NCI-H2171 (cell line): ENCODE measurements around the gene TMEM50B.
"Not testable (repeated sequence)": the region's sequence is repeated elsewhere in the genome, so short reads cannot be mapped to it uniquely, and the experiment has no call there.

Experiments used
- DNase-seq: peaks from one replicate; lab custom pipeline; 2025; lab: John Stamatoyannopoulos, UW

The TMEM50B gene

DNA sequence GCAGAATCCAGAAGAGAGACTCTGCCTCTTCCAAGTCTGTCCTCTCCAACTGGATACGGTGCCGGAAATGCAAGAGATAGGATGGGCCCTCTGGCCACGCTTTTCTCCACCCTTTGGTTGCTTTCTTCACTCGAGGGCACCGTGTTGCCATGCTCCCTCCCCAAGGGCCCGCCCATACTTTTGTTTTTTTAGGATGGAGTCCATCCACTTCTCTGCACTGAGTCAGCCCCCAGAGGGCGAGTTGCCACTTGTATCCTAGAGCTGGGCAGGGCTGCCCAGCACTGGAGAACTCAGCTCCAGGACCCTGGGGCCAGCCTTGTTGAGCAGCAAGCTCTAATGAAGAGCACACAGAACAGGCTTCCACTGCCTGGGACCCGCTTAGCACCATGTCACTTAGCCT lies 51.1 kb downstream of the TMEM50B start:
- no peak for DNase-seq

DNA sequence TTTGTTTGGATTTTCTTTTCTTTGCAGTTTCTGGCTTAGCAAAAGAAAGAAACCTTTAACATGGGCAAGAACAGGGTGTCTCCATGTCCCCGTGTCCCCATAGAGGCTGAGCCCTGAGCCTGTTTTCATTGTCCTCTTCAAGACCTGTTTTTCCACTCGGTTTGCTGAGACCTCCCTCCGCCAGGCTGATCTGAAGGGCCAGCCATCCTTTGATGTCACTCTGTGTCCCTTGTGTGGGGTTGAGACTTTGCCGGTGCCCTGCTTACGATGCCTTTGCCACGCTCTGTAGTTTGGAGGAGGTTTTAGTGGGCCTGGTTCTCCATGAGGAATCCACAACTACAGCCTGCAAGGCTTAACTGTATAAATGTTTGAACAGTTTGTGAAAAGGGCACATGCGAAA lies 52.7 kb downstream of the TMEM50B start:
- DNase-seq: no peak

GRCh38 chr21:33425825-33426224 lies 53.9 kb downstream of the TMEM50B start:
- DNase-seq: no peak

- DNase-seq: no peak
Measured at GRCh38 chr21:33424214-33424613, 55.6 kb downstream of the TMEM50B start.

- no peak for DNase-seq
Measured at GRCh38 chr21:33421713-33422393, 57.9 kb downstream of the TMEM50B start.

GRCh38 chr21:33419538-33420123 lies 60.1 kb downstream of the TMEM50B start:
- DNase-seq: no peak

DNA sequence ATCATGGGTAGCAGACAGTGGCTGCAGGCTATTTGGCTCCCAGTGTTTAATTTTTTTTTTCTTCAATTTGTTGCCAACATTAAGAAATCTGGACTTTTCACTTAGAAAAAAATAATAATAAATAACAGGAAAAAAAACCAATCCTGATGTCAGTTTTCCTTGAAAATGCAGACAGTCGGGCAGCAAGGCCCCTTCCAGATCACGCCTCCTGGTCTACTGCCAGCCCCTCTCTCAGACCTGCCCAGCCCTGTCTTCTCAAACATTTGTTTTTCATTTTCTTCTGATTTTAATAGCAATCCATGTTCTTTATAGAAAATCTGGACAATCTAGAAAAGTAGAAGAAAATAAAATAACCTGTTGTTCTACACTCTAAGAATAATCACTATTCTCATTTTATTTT lies 61.1 kb downstream of the TMEM50B start:
- DNase-seq: no peak

DNA sequence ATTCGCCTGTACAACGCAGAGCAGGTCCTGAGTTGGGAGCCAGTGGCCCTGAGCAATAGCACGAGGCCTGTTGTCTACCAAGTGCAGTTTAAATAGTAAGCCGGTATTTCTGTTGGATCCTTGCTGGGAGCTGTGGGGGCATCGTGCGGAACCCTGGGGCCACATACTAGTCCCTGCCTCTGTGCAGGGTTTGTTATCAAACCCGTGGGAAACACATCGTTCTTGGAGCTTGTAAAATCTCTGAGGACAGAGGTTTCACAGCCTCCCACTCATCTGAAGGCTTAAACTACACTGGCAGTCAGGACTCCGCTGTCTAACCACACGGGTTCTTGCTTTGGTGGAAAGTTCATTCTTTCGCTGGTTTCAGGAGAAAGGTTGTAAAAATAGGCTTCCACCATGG lies 64.8 kb downstream of the TMEM50B start:
- no peak for DNase-seq

- no peak for DNase-seq
Measured at GRCh38 chr21:33414068-33414467, 65.7 kb downstream of the TMEM50B start.

DNA sequence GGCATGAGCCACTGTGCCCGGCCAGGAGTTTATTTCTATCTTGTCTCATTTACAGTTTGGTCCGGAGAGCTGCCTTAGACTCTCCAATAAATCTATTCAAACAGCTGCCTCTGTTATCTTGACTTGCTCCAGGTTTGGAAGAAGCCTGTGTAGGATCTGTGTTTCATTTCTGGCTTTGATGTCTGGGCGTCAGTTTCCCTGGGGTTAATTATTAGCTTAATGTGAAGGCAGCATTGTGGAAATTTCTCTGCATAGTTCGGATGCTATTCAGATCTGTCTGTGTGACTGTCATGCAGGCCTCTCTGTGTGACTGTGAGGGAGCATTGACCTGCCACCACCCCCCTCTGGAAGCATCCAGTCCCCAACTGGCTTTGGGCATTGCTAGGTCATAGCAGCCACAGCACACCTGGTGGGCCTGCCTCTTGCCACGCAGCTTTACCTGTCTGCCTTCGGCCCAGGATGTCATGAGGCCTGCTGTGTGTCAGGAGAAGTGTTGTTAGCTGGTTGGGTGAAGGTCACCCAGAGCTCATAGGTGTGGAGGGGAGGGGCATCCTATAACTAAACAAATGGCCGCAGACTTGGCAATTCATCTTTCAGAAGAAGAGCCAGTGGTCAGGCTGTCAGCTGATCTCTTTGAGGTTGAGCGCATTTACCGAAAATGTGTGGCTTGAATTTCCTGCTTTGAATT lies 66.8 kb downstream of the TMEM50B start:
- DNase-seq: no peak

- DNase-seq: not testable (repeated sequence)
Measured at GRCh38 chr21:33412439-33412831, 67.3 kb downstream of the TMEM50B start.

DNA sequence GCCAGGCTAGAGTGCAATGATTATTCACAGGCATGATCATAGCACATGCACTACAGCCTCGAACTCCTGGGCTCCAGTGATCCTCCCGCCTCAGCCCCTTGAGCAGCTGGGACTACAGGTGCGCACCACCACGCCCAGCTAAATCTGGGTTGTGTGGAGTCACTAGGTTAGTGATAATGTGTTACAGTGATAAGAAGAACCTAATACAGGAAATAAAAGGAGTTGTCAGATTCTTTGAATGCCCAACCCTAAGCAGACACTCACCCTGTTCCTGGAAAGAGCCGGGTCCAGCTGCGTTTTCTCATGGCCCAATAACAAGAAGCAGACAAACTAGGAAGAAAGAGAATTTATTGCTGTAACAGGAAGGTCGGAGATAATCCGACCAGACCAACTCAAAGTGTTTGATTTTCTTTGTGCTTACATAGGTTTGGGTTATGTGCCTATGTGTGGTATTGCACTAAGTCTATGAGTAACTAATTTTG lies 67.8 kb downstream of the TMEM50B start:
- DNase-seq: no peak

- no peak for DNase-seq
Measured at GRCh38 chr21:33406493-33406892, 73.3 kb downstream of the TMEM50B start.

- DNase-seq: no peak
Measured at GRCh38 chr21:33403786-33404585, 75.8 kb downstream of the TMEM50B start.

DNA sequence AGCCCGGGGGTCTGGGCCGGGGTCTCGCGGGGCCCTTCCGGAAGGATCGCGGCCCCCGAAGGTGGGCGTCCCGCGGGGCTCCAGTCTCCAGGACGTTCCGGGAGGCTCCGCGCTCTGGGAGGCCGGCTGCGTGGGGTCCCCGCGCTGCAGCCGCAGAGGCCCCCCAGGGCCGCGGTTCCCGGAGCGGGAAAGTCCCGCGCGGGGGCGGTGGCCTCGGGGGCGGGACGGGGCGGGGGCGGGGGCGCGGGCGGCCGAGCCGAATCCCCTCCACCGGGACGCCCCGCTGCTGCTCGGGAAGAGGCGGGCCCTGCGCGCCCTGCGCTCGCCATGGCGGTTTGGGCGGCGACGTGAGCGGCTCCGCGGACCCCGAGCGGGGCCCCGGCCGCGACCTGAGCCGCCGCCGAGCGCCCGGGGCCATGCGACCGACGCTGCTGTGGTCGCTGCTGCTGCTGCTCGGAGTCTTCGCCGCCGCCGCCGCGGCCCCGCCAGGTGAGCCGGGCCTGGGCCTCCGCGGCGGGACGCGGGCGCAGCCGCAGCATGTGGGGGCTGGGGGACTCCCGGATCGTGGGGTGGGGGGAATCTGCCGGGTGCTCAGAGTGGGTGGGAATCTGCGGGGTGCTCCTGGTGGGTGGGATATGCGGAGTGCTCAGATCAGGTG lies 76.5 kb downstream of the TMEM50B start, which contains the start of gene IFNGR2:
Gene IFNGR2, plus strand, starts transcription at position 286 of the 658 bp plus-strand sequence. Its CDS starts 131 bp downstream, at position 417.
- DNase-seq: peak; percentile 22

- no peak for DNase-seq
Measured at GRCh38 chr21:33402001-33402979, 77.5 kb downstream of the TMEM50B start.

DNA sequence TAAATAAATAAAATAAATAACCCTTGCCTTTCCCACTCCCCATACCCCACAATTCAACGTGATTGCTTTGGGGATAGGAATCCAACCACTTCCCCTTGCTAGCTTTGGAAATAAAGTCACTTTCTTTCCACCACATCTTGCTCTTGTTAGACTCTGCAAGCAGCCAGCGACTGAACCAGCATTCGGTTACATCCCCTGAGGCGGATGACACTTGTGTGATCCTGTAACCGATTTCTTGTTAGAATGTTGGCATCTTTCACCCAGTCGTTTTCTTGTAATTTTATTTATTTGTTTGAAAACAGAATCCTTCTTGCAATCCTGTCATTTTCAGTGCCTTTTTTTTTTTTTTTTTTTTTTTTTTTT lies 78.2 kb downstream of the TMEM50B start:
- no peak for DNase-seq
